ENCODE measurements around the gene PGA4. TPM values are rescaled to one million over a fixed set of nuclear protein-coding genes. Genes with fewer than 3 reads are reported as not detected.
"Not testable (repeated sequence)": the region's sequence is repeated elsewhere in the genome, so short reads cannot be mapped to it uniquely, and the experiment has no call there.

The PGA4 gene
- total RNA-seq, 5 donors from 2014 or later (not counting 1 experiment from before 2014, with no cell fraction given): not detected

- H3K36me3 ChIP-seq (ENCODE audit: control insufficient read depth in 2 of 2, extremely low read depth in 1 of 2, insufficient read depth in 1 of 2, low read length in 1 of 2); H3K27ac ChIP-seq (ENCODE audit: low read length); H3K27ac Mint-ChIP-seq; H3K36me3 Mint-ChIP-seq; H3K9me3 Mint-ChIP-seq; H3K9me3 ChIP-seq; ATAC-seq (replicated peaks in 1 of 4); H3K27me3 ChIP-seq (replicated peaks in 1 of 2; ENCODE audit: control insufficient read depth in 2 of 2, extremely low read depth in 1 of 2, insufficient read depth in 2 of 2, low read length in 1 of 2); POLR2A ChIA-PET; H3K4me3 Mint-ChIP-seq; H3K4me1 Mint-ChIP-seq; DNase-seq; CTCF ChIA-PET; H3K4me1 ChIP-seq (ENCODE audit: control insufficient read depth in 1 of 2, extremely low read depth in 1 of 2, insufficient read depth in 2 of 2, low read length in 2 of 2); H3K4me3 ChIP-seq (ENCODE audit: control insufficient read depth in 1 of 2, extremely low read depth in 1 of 2, low read length in 1 of 2); H3K27me3 Mint-ChIP-seq: not testable (repeated sequence)
- no CpG with 5 or more reads among the region's 6 CpGs for WGBS (ENCODE audit: insufficient coverage)
Measured at GRCh38 chr11:61210629-61211028, 11.5 kb upstream of the PGA4 start.

GRCh38 chr11:61211327-61211952 is 10.7 kb upstream of the PGA4 start:
- POLR2A ChIA-PET; DNase-seq; H3K4me1 Mint-ChIP-seq; H3K27ac ChIP-seq (ENCODE audit: low read length); H3K4me3 Mint-ChIP-seq; ATAC-seq (replicated peaks in 1 of 4); H3K27me3 Mint-ChIP-seq; CTCF ChIA-PET; H3K4me3 ChIP-seq (ENCODE audit: control insufficient read depth in 1 of 2, extremely low read depth in 1 of 2, low read length in 1 of 2); H3K27ac Mint-ChIP-seq; H3K36me3 Mint-ChIP-seq; H3K9me3 Mint-ChIP-seq; H3K9me3 ChIP-seq; H3K4me1 ChIP-seq (ENCODE audit: control insufficient read depth in 1 of 2, extremely low read depth in 1 of 2, insufficient read depth in 2 of 2, low read length in 2 of 2); H3K27me3 ChIP-seq (replicated peaks in 1 of 2; ENCODE audit: control insufficient read depth in 2 of 2, extremely low read depth in 1 of 2, insufficient read depth in 2 of 2, low read length in 1 of 2); H3K36me3 ChIP-seq (ENCODE audit: control insufficient read depth in 2 of 2, extremely low read depth in 1 of 2, insufficient read depth in 1 of 2, low read length in 1 of 2): not testable (repeated sequence)
- no CpG with 5 or more reads among the region's 10 CpGs for WGBS (ENCODE audit: insufficient coverage)

- H3K4me1 ChIP-seq (ENCODE audit: control insufficient read depth in 1 of 2, extremely low read depth in 1 of 2, insufficient read depth in 2 of 2, low read length in 2 of 2); ATAC-seq (replicated peaks in 1 of 4); H3K36me3 Mint-ChIP-seq; H3K27me3 Mint-ChIP-seq; H3K36me3 ChIP-seq (ENCODE audit: control insufficient read depth in 2 of 2, extremely low read depth in 1 of 2, insufficient read depth in 1 of 2, low read length in 1 of 2); H3K27ac ChIP-seq (ENCODE audit: low read length); POLR2A ChIA-PET; H3K4me1 Mint-ChIP-seq; CTCF ChIA-PET; H3K9me3 Mint-ChIP-seq; H3K27me3 ChIP-seq (replicated peaks in 1 of 2; ENCODE audit: control insufficient read depth in 2 of 2, extremely low read depth in 1 of 2, insufficient read depth in 2 of 2, low read length in 1 of 2); DNase-seq; H3K9me3 ChIP-seq; H3K4me3 Mint-ChIP-seq; H3K4me3 ChIP-seq (ENCODE audit: control insufficient read depth in 1 of 2, extremely low read depth in 1 of 2, low read length in 1 of 2); H3K27ac Mint-ChIP-seq: not testable (repeated sequence)
- WGBS (ENCODE audit: insufficient coverage): no CpG with 5 or more reads among the region's 15 CpGs
Measured at GRCh38 chr11:61212202-61212601, 9.9 kb upstream of the PGA4 start.

- CTCF ChIA-PET; ATAC-seq (replicated peaks in 1 of 4); H3K4me1 Mint-ChIP-seq; H3K4me3 ChIP-seq (ENCODE audit: control insufficient read depth in 1 of 2, extremely low read depth in 1 of 2, low read length in 1 of 2); H3K4me1 ChIP-seq (ENCODE audit: control insufficient read depth in 1 of 2, extremely low read depth in 1 of 2, insufficient read depth in 2 of 2, low read length in 2 of 2); H3K36me3 ChIP-seq (ENCODE audit: control insufficient read depth in 2 of 2, extremely low read depth in 1 of 2, insufficient read depth in 1 of 2, low read length in 1 of 2); H3K9me3 ChIP-seq; H3K9me3 Mint-ChIP-seq; H3K27ac ChIP-seq (ENCODE audit: low read length); H3K27me3 Mint-ChIP-seq; H3K4me3 Mint-ChIP-seq; H3K27ac Mint-ChIP-seq; POLR2A ChIA-PET; H3K27me3 ChIP-seq (replicated peaks in 1 of 2; ENCODE audit: control insufficient read depth in 2 of 2, extremely low read depth in 1 of 2, insufficient read depth in 2 of 2, low read length in 1 of 2); H3K36me3 Mint-ChIP-seq; DNase-seq: not testable (repeated sequence)
- WGBS (ENCODE audit: insufficient coverage): no CpG with 5 or more reads among the region's 3 CpGs
Measured at GRCh38 chr11:61213711-61214324, 8.3 kb upstream of the PGA4 start.

- H3K27ac Mint-ChIP-seq; H3K36me3 ChIP-seq (ENCODE audit: control insufficient read depth in 2 of 2, extremely low read depth in 1 of 2, insufficient read depth in 1 of 2, low read length in 1 of 2); ATAC-seq (replicated peaks in 1 of 4); H3K27me3 Mint-ChIP-seq; H3K27me3 ChIP-seq (replicated peaks in 1 of 2; ENCODE audit: control insufficient read depth in 2 of 2, extremely low read depth in 1 of 2, insufficient read depth in 2 of 2, low read length in 1 of 2); H3K27ac ChIP-seq (ENCODE audit: low read length); H3K9me3 Mint-ChIP-seq; H3K4me1 ChIP-seq (ENCODE audit: control insufficient read depth in 1 of 2, extremely low read depth in 1 of 2, insufficient read depth in 2 of 2, low read length in 2 of 2); CTCF ChIA-PET; H3K9me3 ChIP-seq; POLR2A ChIA-PET; H3K4me3 Mint-ChIP-seq; H3K36me3 Mint-ChIP-seq; DNase-seq; H3K4me3 ChIP-seq (ENCODE audit: control insufficient read depth in 1 of 2, extremely low read depth in 1 of 2, low read length in 1 of 2); H3K4me1 Mint-ChIP-seq: not testable (repeated sequence)
- WGBS (ENCODE audit: insufficient coverage): no CpG with 5 or more reads among the region's 4 CpGs
Measured at GRCh38 chr11:61218306-61218705, 3.8 kb upstream of the PGA4 start.

- POLR2A ChIA-PET; H3K27me3 Mint-ChIP-seq; ATAC-seq (replicated peaks in 1 of 4); H3K4me3 Mint-ChIP-seq; H3K9me3 ChIP-seq; H3K4me1 ChIP-seq (ENCODE audit: control insufficient read depth in 1 of 2, extremely low read depth in 1 of 2, insufficient read depth in 2 of 2, low read length in 2 of 2); DNase-seq; H3K27me3 ChIP-seq (replicated peaks in 1 of 2; ENCODE audit: control insufficient read depth in 2 of 2, extremely low read depth in 1 of 2, insufficient read depth in 2 of 2, low read length in 1 of 2); CTCF ChIA-PET; H3K36me3 Mint-ChIP-seq; H3K27ac Mint-ChIP-seq; H3K27ac ChIP-seq (ENCODE audit: low read length); H3K4me3 ChIP-seq (ENCODE audit: control insufficient read depth in 1 of 2, extremely low read depth in 1 of 2, low read length in 1 of 2); H3K4me1 Mint-ChIP-seq; H3K9me3 Mint-ChIP-seq; H3K36me3 ChIP-seq (ENCODE audit: control insufficient read depth in 2 of 2, extremely low read depth in 1 of 2, insufficient read depth in 1 of 2, low read length in 1 of 2): not testable (repeated sequence)
- WGBS (ENCODE audit: insufficient coverage): no CpG with 5 or more reads among the region's 5 CpGs
Measured at GRCh38 chr11:61219016-61219415, 3.1 kb upstream of the PGA4 start.

- H3K4me1 Mint-ChIP-seq; H3K27ac Mint-ChIP-seq; H3K27ac ChIP-seq (ENCODE audit: low read length); H3K36me3 ChIP-seq (ENCODE audit: control insufficient read depth in 2 of 2, extremely low read depth in 1 of 2, insufficient read depth in 1 of 2, low read length in 1 of 2); H3K4me3 Mint-ChIP-seq; ATAC-seq (replicated peaks in 1 of 4); H3K9me3 ChIP-seq; H3K27me3 ChIP-seq (replicated peaks in 1 of 2; ENCODE audit: control insufficient read depth in 2 of 2, extremely low read depth in 1 of 2, insufficient read depth in 2 of 2, low read length in 1 of 2); H3K4me3 ChIP-seq (ENCODE audit: control insufficient read depth in 1 of 2, extremely low read depth in 1 of 2, low read length in 1 of 2); H3K9me3 Mint-ChIP-seq; DNase-seq; POLR2A ChIA-PET; CTCF ChIA-PET; H3K27me3 Mint-ChIP-seq; H3K36me3 Mint-ChIP-seq; H3K4me1 ChIP-seq (ENCODE audit: control insufficient read depth in 1 of 2, extremely low read depth in 1 of 2, insufficient read depth in 2 of 2, low read length in 2 of 2): not testable (repeated sequence)
- no CpG with 5 or more reads among the region's 5 CpGs for WGBS (ENCODE audit: insufficient coverage)
Measured at GRCh38 chr11:61222692-61223091, 545 bp downstream of the PGA4 start.

Measured in T-cell (primary cell).